HepG2 (cell line): ENCODE data around the gene CEP131. TPM values are rescaled to one million over a fixed set of nuclear protein-coding genes. Genes with fewer than 3 reads are reported as not detected.
A peak's percentile ranks its signal among the peaks of the same experiment; 100 is the strongest.

Experiments used
- BORCS8-MEF2B ChIP-seq: sonication (generic); formaldehyde crosslinking; IDR thresholded peaks from 2 replicates; pipeline ENCODE4 v1.8.0; 2022; ENCODE audit warnings: mild to moderate bottlenecking, missing genetic modification reagents
- ISX ChIP-seq: sonication (generic); formaldehyde crosslinking; conservative IDR thresholded peaks from 2 replicates; pipeline ENCODE4 v1.5.0; 2020; ENCODE audit warnings: missing genetic modification reagents
- KDM5A ChIP-seq: fragments of 200-600 bp; sonication (generic); IDR thresholded peaks from 2 replicates; pipeline ENCODE4 v1.7.0; 2018; ENCODE audit warnings: antibody characterized with exemption, mild to moderate bottlenecking, low read length, borderline replicate concordance
- NBN ChIP-seq: fragments of 450-650 bp; conservative IDR thresholded peaks from 2 replicates; pipeline ENCODE4 v1.6.1; 2017
- SMARCC2 ChIP-seq: fragments of 450-650 bp; IDR thresholded peaks from 2 replicates; pipeline ENCODE4 v1.6.1; 2017; ENCODE audit warnings: antibody characterized with exemption, mild to moderate bottlenecking
- SMYD3 ChIP-seq: sonication (generic); formaldehyde crosslinking; IDR thresholded peaks from 2 replicates; pipeline ENCODE4 v1.8.1; 2023; ENCODE audit warnings: mild to moderate bottlenecking, missing genetic modification reagents
- STAT5B ChIP-seq: sonication (generic); formaldehyde crosslinking; IDR thresholded peaks from 2 replicates; pipeline ENCODE4 v1.4.0; 2020; ENCODE audit warnings: missing genetic modification reagents
- TCF12 ChIP-seq, 2 experiments: fragments of 450-650 bp in 1 of 2; sonication (generic) in 1 of 2; formaldehyde crosslinking in 1 of 2; IDR thresholded peaks; 2 replicates each; pipeline versions ENCODE4 v1.6.1 to v1.8.0; 2017 to 2022; ENCODE audit warnings: antibody characterized with exemption in 1 of 2, mild to moderate bottlenecking in 1 of 2, missing genetic modification reagents in 1 of 2, moderate library complexity in 1 of 2
- TCF7L2 ChIP-seq: IDR thresholded peaks from 2 replicates; pipeline ENCODE4 v1.6.1; 2011; ENCODE audit warnings: mild to moderate bottlenecking, low read depth, low read length, moderate library complexity
- TEAD3 ChIP-seq: optimal IDR thresholded peaks from 2 replicates; pipeline ENCODE3; 2016; ENCODE audit warnings: borderline replicate concordance
- THRA ChIP-seq: sonication (generic); formaldehyde crosslinking; IDR thresholded peaks from 2 replicates; pipeline ENCODE4 v1.4.0; 2020; ENCODE audit warnings: missing genetic modification reagents, borderline replicate concordance
- ZFP36 ChIP-seq: fragments of 150-350 bp; IDR thresholded peaks from 2 replicates; pipeline ENCODE4 v1.6.1; 2018; ENCODE audit warnings: borderline replicate concordance, low read length, low read depth; ENCODE audit not compliant: partially characterized antibody
- ZNF414 ChIP-seq: sonication (generic); formaldehyde crosslinking; IDR thresholded peaks from 2 replicates; pipeline ENCODE4 v1.5.0; 2020; ENCODE audit warnings: missing genetic modification reagents
- ZNF460 ChIP-seq: sonication (generic); formaldehyde crosslinking; IDR thresholded peaks from 2 replicates; pipeline ENCODE4 v1.5.1; 2020; ENCODE audit warnings: missing genetic modification reagents, mild to moderate bottlenecking, borderline replicate concordance
- ZNF670 ChIP-seq: sonication (generic); formaldehyde crosslinking; IDR thresholded peaks from 2 replicates; pipeline ENCODE4 v1.8.0; 2022; ENCODE audit warnings: mild to moderate bottlenecking, missing genetic modification reagents, borderline replicate concordance
- ZNF724P ChIP-seq: sonication (generic); formaldehyde crosslinking; IDR thresholded peaks from 2 replicates; pipeline ENCODE4 v1.8.0; 2022; ENCODE audit warnings: missing genetic modification reagents, borderline replicate concordance
- ZNF777 ChIP-seq: sonication (generic); formaldehyde crosslinking; IDR thresholded peaks from 2 replicates; pipeline ENCODE4 v1.4.0; 2020; ENCODE audit warnings: missing genetic modification reagents
- ZNF792 ChIP-seq: IDR thresholded peaks from 2 replicates; pipeline ENCODE4 v1.6.1; 2016
- polyA plus RNA-seq, 8 experiments: library from polyadenylated mRNA; depleted of rRNA in 3 of 8; stranded (reverse) in 7 of 8; unstranded in 1 of 8; fragments of >200 nt; fragmentation: Illumina TruSeq in 4 of 8; extraction: Trizol in 4 of 8; gene quantifications; 2 replicates each; pipeline versions ENCODE4 v1.2.1 to v1.2.3, GENCODE V29; 2011 to 2016; ENCODE audit warnings: low read depth in 4 of 8, missing spikeins in 1 of 8, mixed read lengths in 1 of 8; ENCODE audit not compliant: insufficient read depth in 1 of 8
- total RNA-seq, 5 experiments: library from RNA; depleted of rRNA; stranded (reverse); fragments of >200 nt; fragmentation: Illumina TruSeq; extraction: Trizol; gene quantifications; 2 replicates each; pipeline ENCODE4 v1.2.3, GENCODE V29; 2016; ENCODE audit warnings: low read depth in 1 of 5
- TF ChIP-seq, protein P1 (sequence below): sonication (generic); formaldehyde crosslinking; IDR thresholded peaks from 2 replicates; pipeline ENCODE4 v1.4.0; 2020; ENCODE audit warnings: missing genetic modification reagents; ENCODE audit errors: not compliant biosample characterization
- TF ChIP-seq, protein P2 (sequence below): sonication (generic); formaldehyde crosslinking; IDR thresholded peaks from 2 replicates; pipeline ENCODE4 v1.9.0; 2021; ENCODE audit warnings: mild to moderate bottlenecking, missing genetic modification reagents

The CEP131 gene
- total and polyA plus RNA-seq, 2 of the 13 experiments (the other 11 are each of a cell fraction or from before 2014, with no cell fraction given) = 5.0 to 16.8 TPM

DNA sequence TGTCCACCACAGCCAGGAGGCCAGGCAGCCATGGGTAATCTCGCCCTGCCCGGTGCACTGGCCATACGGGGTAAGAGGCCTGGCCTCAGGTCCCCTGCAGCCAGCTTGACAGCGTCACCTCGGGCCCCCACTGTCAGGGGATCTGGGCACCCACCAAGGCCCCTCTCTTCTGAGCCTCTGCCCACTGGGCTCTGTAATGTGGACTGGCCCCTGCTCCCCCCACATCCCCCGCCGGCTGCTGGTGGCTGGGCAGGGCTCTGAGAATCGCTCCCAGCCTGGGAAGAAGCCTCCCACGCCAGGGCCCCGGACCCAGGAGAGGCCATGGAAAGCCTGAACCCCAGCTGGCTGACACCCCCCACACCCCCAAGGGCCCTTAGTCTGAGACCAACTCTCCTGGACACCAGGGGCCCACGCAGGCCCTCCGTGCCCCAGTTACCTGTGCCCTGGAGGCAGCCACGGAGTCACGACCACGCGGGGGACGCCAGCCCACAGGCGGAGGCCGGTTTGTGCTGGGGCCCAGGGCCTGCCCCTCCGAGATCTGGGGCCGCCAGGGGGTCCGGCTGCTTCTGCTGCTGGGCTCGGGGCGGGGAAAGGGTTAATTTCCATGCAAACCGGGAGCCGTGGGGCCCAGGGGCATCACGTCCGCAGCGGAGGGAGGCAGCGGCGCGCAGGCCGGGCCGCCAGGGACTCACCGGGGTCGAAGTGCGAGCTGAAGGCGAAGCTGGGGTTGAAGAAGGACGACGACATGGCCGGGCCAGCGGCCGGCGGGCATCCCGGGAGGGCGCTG lies 57.3 kb downstream of the CEP131 start, which contains the start of gene PVALEF (continued):
- TF ChIP-seq TCF12 (IDR thresholded peaks at IDR 0.05) (no peak), TCF12 (CRISPR knock-in tag; IDR thresholded peaks at IDR 0.05) (peak; percentile 38; the same call in 1 of the 2 replicates), SMARCC2 (no peak), ZNF724P (no peak), NBN (no peak), ZNF777 (CRISPR knock-in tag) (peak; percentile 59; the same call in 1 of the 2 replicates), ZNF792 (peak; percentile 83), ISX (CRISPR knock-in tag) (peak; percentile 24; the same call in 1 of the 2 replicates), ZFP36 (no peak), THRA (CRISPR knock-in tag) (peak; percentile 55; the same call in 1 of the 2 replicates), KDM5A (no peak), TCF7L2 (no peak), TEAD3 (CRISPR knock-in tag) (peak; percentile 8), ZNF414 (CRISPR knock-in tag) (no peak; the same call in none of the 2 replicates), BORCS8-MEF2B (peak; percentile 40; the same call in 1 of the 2 replicates), ZNF670 (CRISPR knock-in tag) (no peak), SMYD3 (CRISPR knock-in tag) (no peak), STAT5B (CRISPR knock-in tag) (no peak), ZNF460 (CRISPR knock-in tag) (no peak)
- TF ChIP-seq, protein P1, sequence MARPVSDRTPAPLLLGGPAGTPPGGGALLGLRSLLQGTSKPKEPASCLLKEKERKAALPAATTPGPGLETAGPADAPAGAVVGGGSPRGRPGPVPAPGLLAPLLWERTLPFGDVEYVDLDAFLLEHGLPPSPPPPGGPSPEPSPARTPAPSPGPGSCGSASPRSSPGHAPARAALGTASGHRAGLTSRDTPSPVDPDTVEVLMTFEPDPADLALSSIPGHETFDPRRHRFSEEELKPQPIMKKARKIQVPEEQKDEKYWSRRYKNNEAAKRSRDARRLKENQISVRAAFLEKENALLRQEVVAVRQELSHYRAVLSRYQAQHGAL (CRISPR knock-in tag) = peak; percentile 19
- TF ChIP-seq, protein P2, sequence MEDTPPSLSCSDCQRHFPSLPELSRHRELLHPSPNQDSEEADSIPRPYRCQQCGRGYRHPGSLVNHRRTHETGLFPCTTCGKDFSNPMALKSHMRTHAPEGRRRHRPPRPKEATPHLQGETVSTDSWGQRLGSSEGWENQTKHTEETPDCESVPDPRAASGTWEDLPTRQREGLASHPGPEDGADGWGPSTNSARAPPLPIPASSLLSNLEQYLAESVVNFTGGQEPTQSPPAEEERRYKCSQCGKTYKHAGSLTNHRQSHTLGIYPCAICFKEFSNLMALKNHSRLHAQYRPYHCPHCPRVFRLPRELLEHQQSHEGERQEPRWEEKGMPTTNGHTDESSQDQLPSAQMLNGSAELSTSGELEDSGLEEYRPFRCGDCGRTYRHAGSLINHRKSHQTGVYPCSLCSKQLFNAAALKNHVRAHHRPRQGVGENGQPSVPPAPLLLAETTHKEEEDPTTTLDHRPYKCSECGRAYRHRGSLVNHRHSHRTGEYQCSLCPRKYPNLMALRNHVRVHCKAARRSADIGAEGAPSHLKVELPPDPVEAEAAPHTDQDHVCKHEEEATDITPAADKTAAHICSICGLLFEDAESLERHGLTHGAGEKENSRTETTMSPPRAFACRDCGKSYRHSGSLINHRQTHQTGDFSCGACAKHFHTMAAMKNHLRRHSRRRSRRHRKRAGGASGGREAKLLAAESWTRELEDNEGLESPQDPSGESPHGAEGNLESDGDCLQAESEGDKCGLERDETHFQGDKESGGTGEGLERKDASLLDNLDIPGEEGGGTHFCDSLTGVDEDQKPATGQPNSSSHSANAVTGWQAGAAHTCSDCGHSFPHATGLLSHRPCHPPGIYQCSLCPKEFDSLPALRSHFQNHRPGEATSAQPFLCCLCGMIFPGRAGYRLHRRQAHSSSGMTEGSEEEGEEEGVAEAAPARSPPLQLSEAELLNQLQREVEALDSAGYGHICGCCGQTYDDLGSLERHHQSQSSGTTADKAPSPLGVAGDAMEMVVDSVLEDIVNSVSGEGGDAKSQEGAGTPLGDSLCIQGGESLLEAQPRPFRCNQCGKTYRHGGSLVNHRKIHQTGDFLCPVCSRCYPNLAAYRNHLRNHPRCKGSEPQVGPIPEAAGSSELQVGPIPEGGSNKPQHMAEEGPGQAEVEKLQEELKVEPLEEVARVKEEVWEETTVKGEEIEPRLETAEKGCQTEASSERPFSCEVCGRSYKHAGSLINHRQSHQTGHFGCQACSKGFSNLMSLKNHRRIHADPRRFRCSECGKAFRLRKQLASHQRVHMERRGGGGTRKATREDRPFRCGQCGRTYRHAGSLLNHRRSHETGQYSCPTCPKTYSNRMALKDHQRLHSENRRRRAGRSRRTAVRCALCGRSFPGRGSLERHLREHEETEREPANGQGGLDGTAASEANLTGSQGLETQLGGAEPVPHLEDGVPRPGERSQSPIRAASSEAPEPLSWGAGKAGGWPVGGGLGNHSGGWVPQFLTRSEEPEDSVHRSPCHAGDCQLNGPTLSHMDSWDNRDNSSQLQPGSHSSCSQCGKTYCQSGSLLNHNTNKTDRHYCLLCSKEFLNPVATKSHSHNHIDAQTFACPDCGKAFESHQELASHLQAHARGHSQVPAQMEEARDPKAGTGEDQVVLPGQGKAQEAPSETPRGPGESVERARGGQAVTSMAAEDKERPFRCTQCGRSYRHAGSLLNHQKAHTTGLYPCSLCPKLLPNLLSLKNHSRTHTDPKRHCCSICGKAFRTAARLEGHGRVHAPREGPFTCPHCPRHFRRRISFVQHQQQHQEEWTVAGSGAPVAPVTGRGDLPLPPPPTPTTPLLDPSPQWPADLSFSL = no peak
